HG03378 (cell line): ENCODE data around the gene PPIE.

Experiments used
- ATAC-seq: cut with Tn5 transposase; IDR thresholded peaks from one replicate; pipeline ENCODE4 v1.9.1; 2021; ENCODE audit warnings: mild to moderate bottlenecking, moderate library complexity; ENCODE audit not compliant: unreplicated experiment

Gene PPIE

GRCh38 chr1:39720094-39720999 lies 18.3 kb upstream of the PPIE start:
- no peak for ATAC-seq

DNA sequence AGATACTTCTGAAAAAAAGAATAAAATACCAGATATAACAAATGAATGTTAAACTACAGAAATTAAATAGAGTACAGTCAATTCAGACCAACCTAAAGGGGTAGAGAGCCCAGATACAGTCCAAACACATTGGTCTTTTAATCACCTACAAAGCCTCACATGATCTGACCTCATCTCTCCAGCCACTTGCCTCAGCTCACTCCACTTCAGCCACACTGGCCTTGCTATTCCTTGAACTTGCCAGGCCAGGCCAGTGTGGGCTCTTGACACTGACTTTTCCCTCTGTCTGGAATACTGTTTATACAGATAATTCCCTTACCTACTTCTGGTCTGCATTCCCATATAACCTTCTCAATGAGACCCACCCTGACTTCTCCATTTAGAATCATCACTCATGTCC lies 17.0 kb upstream of the PPIE start:
- ATAC-seq: no peak

GRCh38 chr1:39722495-39722894 lies 16.2 kb upstream of the PPIE start:
- ATAC-seq: no peak

GRCh38 chr1:39726600-39726999 lies 12.1 kb upstream of the PPIE start:
- no peak for ATAC-seq

- ATAC-seq: no peak
These were observed 11.3 kb upstream of the PPIE start for GRCh38 chr1:39727221-39727931.

GRCh38 chr1:39727932-39728317 lies 10.8 kb upstream of the PPIE start:
- no peak for ATAC-seq

GRCh38 chr1:39729030-39729429 lies 9.7 kb upstream of the PPIE start:
- no peak for ATAC-seq

DNA sequence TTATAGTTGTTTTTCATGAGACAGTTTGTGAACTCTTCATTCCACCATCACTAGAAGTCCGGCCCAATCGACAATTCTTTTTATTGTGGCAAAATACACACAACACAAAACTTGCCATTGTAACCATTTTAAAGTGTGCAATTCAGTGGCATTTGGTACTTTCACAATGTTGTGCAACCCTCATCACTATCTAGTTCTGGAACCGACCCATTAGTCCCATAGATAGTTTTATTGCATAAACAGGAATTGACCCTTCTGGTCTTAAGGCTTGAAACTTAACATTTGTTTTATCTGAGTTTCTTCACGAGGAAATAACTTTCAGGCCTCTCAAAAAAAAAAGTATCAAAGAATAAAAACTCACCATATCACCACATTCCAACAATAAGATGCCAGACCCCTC lies 8.8 kb upstream of the PPIE start:
- no peak for ATAC-seq

GRCh38 chr1:39732730-39733129 lies 6.0 kb upstream of the PPIE start:
- no peak for ATAC-seq

GRCh38 chr1:39733161-39733560 lies 5.5 kb upstream of the PPIE start:
- no peak for ATAC-seq

DNA sequence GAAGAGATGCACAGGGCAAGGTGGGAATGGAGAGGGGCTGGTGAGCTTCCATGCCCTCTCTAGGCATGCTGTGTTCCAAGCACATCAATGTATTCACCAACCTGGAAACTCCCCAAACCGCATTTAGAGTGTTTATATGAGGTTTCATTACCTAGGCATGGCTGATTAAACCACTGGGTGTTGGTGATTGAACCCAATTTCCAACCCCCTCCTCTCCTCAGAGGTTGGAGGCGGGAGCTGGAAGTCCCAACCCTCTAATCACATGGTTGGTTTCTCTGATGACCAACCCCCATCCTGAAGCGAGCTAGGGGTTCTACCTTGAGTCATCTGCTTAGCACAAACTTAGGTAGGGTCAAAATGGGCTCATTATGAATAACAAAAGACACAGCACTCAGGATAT lies 3.0 kb upstream of the PPIE start:
- no peak for ATAC-seq

DNA sequence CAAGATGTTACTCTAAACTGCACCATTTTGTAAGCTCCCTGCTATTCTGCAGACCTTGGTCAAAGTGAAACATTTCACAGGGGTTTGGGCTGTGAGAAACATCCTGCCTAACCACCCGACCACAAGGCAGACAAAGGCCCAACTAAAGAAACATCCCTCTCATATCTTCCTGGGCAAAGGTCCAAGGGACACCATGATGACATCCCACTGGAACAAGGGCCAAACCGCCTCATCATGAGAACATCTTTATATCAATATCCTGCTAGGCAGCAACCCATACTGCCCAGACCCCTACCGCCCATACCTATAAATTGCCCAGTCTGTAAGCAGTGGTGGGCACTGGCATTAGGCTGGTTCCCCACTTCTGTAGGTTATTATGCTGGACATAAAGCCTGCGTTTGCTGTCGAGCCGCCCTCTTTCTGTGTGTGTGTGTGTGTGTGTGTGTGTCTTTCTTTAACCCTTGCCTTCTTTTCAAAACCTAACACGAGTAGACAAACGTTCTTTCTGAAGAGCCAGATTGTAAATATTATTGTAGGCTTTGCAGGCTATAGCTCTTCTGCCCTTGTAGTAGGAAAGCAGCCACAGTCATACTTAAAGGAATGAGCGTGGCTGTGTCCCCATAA lies 1.0 kb upstream of the PPIE start:
- no peak for ATAC-seq

- no peak for ATAC-seq
These were observed 6.5 kb downstream of the PPIE start for GRCh38 chr1:39745016-39745670.

GRCh38 chr1:39751595-39751994 lies 12.9 kb downstream of the PPIE start:
- ATAC-seq: no peak

DNA sequence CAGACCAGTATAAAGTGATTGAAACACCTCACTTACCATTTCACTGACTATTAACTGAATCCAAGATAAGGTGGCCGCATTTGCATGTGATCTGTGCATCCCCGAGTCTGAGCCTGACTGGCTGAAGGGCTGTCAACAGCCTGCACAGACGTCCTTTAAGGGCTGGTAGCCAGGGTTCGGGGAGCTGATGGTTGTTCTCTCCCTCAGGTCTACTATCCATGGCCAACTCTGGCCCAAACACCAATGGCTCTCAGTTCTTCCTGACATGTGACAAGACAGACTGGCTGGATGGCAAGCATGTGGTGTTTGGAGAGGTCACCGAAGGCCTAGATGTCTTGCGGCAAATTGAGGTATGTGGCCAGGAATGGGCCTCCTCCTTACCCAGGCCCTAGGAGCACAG lies 14.0 kb downstream of the PPIE start:
- ATAC-seq: no peak

GRCh38 chr1:39753132-39754025 lies 14.7 kb downstream of the PPIE start:
- ATAC-seq: no peak

DNA sequence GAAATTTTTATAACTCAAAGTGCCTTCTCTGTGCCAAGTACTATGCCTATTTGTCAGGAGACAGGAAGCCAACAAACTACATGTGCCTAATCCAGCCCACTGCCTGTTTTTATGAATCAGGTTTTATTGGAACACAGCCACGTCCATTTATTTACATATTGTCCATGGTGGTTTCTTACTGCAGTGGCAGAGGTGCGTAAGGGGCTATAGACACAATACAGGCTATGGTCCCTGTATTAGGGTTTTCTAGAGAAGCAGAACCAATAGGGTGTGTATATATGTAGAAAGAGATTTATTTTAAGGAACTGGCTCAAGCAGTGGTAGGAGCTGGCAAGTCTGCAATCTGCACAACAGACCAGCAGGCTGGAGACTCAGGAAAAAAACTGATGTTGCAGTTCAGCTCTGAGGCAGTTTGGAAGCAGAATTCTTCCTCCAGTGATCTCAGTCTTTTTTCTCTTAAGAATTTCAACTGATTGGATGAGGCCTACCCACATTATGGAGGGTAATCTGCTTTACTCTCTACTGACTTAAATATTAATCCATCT lies 15.4 kb downstream of the PPIE start:
- ATAC-seq: no peak

DNA sequence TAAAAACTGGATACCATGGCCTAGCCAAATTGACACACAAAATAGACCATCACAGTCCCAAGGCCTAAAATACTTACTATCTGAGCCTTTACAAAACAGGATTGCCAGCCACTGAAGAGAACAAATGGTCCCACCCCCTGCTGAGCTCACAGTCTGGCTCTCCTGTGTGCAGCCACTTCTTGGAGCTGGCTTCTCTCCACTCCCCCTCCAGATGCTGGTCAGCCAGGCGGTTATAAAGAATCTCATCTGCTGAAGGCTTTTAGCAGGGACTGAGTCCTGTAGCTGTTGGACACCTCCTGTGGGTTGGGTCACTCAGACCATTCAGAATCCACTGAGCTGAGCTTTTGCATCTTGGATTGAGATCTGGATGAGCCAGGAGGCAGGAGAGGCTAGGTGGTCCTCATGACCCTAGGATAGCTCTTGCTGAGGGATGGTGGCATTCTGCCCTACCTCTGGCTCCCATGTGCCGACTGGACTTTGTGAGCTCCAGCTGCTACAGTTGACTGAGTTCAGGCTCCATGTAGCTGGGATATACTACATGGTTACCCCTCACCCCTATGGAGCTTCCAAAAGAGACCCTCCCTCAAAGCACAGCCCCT lies 16.3 kb downstream of the PPIE start:
- no peak for ATAC-seq

GRCh38 chr1:39755965-39756659 lies 17.4 kb downstream of the PPIE start:
- no peak for ATAC-seq
